K562 (cell line): ENCODE results near the gene POLG. TPM values are rescaled to one million over a fixed set of nuclear protein-coding genes. Genes with fewer than 3 reads are reported as not detected.

Experiments used
- ATAC-seq: fragments of 200-7000 bp; cut with Tn5 transposase; 3 replicates; pipeline ENCODE4 v1.9.1; 2020; ENCODE audit warnings: moderate library complexity
- BruUV-seq: library from RNA; stranded (reverse); fragments of 400-500 nt; replicated peaks from 2 replicates; lab custom pipeline; 2021; lab: Mats Ljungman, UMichigan
- CTCF ChIA-PET: fragments of 300-600 bp; formaldehyde crosslinking; extraction: SDS; loops from one replicate; lab custom pipeline; 2021; ENCODE audit warnings: low intra/inter-chr PET ratio; lab: Yijun Ruan, JAX
- POLR2A ChIA-PET: fragments of 300-600, 350-650 bp; sonication (Branson Sonifier 250); formaldehyde crosslinking; extraction: SDS; loops from one replicate; lab custom pipeline; 2021; ENCODE audit warnings: antibody characterized with exemption, inconsistent platforms; lab: Yijun Ruan, JAX
- DNase-seq, 4 experiments: peaks; one replicate each; pipeline versions ENCODE4 v3.0.0 to v3.0.0-alpha.2; 2011 to 2018; ENCODE audit warnings: low spot score in 3 of 4, mixed read lengths in 3 of 4; ENCODE audit errors: extremely low read depth in 1 of 4
- FAIRE-seq: peaks from 2 replicates; lab custom pipeline; 2011; peaks lifted over from hg19 to GRCh38; lab: Jason Lieb, UNC
- H2AFZ ChIP-seq: 2 replicates; pipeline ENCODE4 v1.6.0; 2011; ENCODE audit warnings: low read depth, low read length, control low read depth, inconsistent platforms
- H3K27ac ChIP-seq: fragments of 200-600 bp; 3 replicates; pipeline ENCODE4 v1.8.0; 2011; ENCODE audit warnings: low read depth, mild to moderate bottlenecking, control low read depth, inconsistent platforms, low read length, moderate library complexity, mixed read lengths; ENCODE audit errors: extremely low read depth
- H3K27me3 ChIP-seq, 2 experiments: fragments of 300-600 bp in 1 of 2; 2 replicates in 1 of 2; 3 replicates in 1 of 2; pipeline versions ENCODE4 v1.6.0 to v1.8.0; 2011; ENCODE audit warnings: inconsistent platforms in 2 of 2, low read length in 2 of 2, mild to moderate bottlenecking in 1 of 2, mixed read lengths in 1 of 2, moderate library complexity in 1 of 2; ENCODE audit not compliant: control insufficient read depth in 2 of 2, insufficient read depth in 2 of 2
- H3K36me3 ChIP-seq: fragments of 300-600 bp; 3 replicates; pipeline ENCODE4 v1.8.0; 2011; ENCODE audit warnings: mild to moderate bottlenecking, low read length, inconsistent platforms; ENCODE audit not compliant: control insufficient read depth, insufficient read depth
- H3K4me1 ChIP-seq, 2 experiments: fragments of 200-600 bp in 1 of 2; replicated peaks in 1 of 2; 2 replicates in 1 of 2; 3 replicates in 1 of 2; pipeline versions ENCODE4 v1.5.1 to v1.8.0; 2011; ENCODE audit warnings: inconsistent platforms in 2 of 2, low read length in 2 of 2, mild to moderate bottlenecking in 1 of 2, mixed read lengths in 1 of 2, moderate library complexity in 1 of 2; ENCODE audit not compliant: control insufficient read depth in 2 of 2, insufficient read depth in 2 of 2
- H3K4me2 ChIP-seq: 2 replicates; pipeline ENCODE4 v1.6.1; 2011; ENCODE audit warnings: low read length, control low read depth, inconsistent platforms, mixed read lengths; ENCODE audit not compliant: insufficient read depth
- H3K4me3 ChIP-seq: fragments of 200-600 bp; sonication (generic), shearing (Covaris generic); 2 replicates; pipeline ENCODE4 v1.5.1; 2016; ENCODE audit warnings: control low read depth, inconsistent platforms
- H3K79me2 ChIP-seq: fragments of 200-600 bp; 3 replicates; pipeline ENCODE4 v1.8.0; 2011; ENCODE audit warnings: low read length, inconsistent platforms; ENCODE audit not compliant: control insufficient read depth, insufficient read depth
- H3K9ac ChIP-seq, 2 experiments: 2 replicates each; pipeline versions ENCODE4 v1.6.0 to v1.6.1; 2011; ENCODE audit warnings: low read depth in 2 of 2, low read length in 2 of 2, control low read depth in 1 of 2, inconsistent platforms in 1 of 2, mild to moderate bottlenecking in 1 of 2, mixed read lengths in 1 of 2; ENCODE audit not compliant: insufficient read depth in 1 of 2
- H3K9me1 ChIP-seq: one replicate; pipeline ENCODE4 v1.6.0; 2011; ENCODE audit warnings: inconsistent platforms, mild to moderate bottlenecking, low read length, moderate library complexity; ENCODE audit not compliant: control insufficient read depth, insufficient read depth
- H3K9me3 ChIP-seq: replicated peaks from 2 replicates; pipeline ENCODE4 v1.5.1; 2011; ENCODE audit warnings: low read depth, low read length, inconsistent platforms; ENCODE audit not compliant: control insufficient read depth, insufficient read depth
- H4K20me1 ChIP-seq: replicated peaks from 2 replicates; pipeline ENCODE4 v1.6.1; 2011; ENCODE audit warnings: low read length, inconsistent platforms, mixed read lengths; ENCODE audit not compliant: control insufficient read depth, insufficient read depth
- BACH1 ChIP-seq: fragments of 200-800 bp; sonication (Bioruptor generic); IDR thresholded peaks from 2 replicates; pipeline ENCODE4 v1.6.1; 2016; ENCODE audit warnings: missing genetic modification characterization, missing compliant biosample characterization
- PCBP1 ChIP-seq: fragments of 200-400 bp; formaldehyde crosslinking; IDR thresholded peaks from 2 replicates; pipeline ENCODE4 v1.6.1; 2018; ENCODE audit warnings: mild to moderate bottlenecking, low read depth, low read length; ENCODE audit not compliant: poor library complexity, severe bottlenecking
- POLR2G ChIP-seq: fragments of 200-400 bp; formaldehyde crosslinking; IDR thresholded peaks from 2 replicates; pipeline ENCODE4 v1.6.1; 2017; ENCODE audit warnings: low read depth, mild to moderate bottlenecking, antibody characterized with exemption, low read length, moderate library complexity
- PRPF4 ChIP-seq: fragments of 200-400 bp; formaldehyde crosslinking; IDR thresholded peaks from one replicate; pipeline ENCODE4 v1.6.1; 2017; ENCODE audit warnings: low read length, low read depth, mild to moderate bottlenecking; ENCODE audit not compliant: insufficient read depth, poor library complexity, severe bottlenecking
- SREBF2 ChIP-seq: sonication (generic); formaldehyde crosslinking; IDR thresholded peaks from 2 replicates; pipeline ENCODE4 v1.4.0; 2020; ENCODE audit warnings: mild to moderate bottlenecking, missing genetic modification reagents
- WGBS: fragments of 100-300 bp; shearing (Covaris generic); methylation state at CpG from one replicate; pipeline ENCODE4 v1.1.6; 2016; ENCODE audit warnings: low coverage, mixed read lengths; ENCODE audit not compliant: insufficient coverage; ENCODE audit errors: missing lambda C conversion rate; 5-methylcytosine and 5-hydroxymethylcytosine counted together
- in situ Hi-C: fragments of 300-500 bp; cut with MboI; formaldehyde crosslinking; loops from 4 replicates; pipeline ENCODE4 v1.15.0; 2018; ENCODE audit warnings: inconsistent platforms, mixed read lengths
- intact Hi-C: fragments of 100-400 bp; cut with micrococcal nuclease; formaldehyde crosslinking; loops from 2 replicates; pipeline ENCODE4 v1.14.2; 2022
- polyA plus RNA-seq, 8 experiments: library from polyadenylated mRNA; depleted of rRNA in 4 of 8; stranded (reverse) in 5 of 8; unstranded in 3 of 8; fragments of >200 nt; fragmentation: Nextera tagmentation in 2 of 8; fragmentation: Illumina TruSeq in 1 of 8; extraction: Ambion mirVana in 2 of 8; extraction: Trizol in 1 of 8; gene quantifications; 2 replicates each; pipeline versions ENCODE4 v1.2.1 to v1.2.3, GENCODE V29; 2011 to 2014; ENCODE audit warnings: inconsistent platforms in 1 of 8, missing spikeins in 1 of 8
- total RNA-seq, 7 experiments: library from RNA; depleted of rRNA in 6 of 7; stranded (reverse); fragments of >200 nt in 6 of 7; fragmentation: Illumina TruSeq in 2 of 7; extraction: Trizol in 2 of 7; gene quantifications; 2 replicates each; pipeline versions ENCODE4 v1.2.1 to v1.2.3, GENCODE V29; 2011 to 2021; ENCODE audit warnings: low replicate concordance in 1 of 7
- TF ChIP-seq, protein P1 (sequence below): sonication (generic); formaldehyde crosslinking; IDR thresholded peaks from 2 replicates; pipeline ENCODE4 v1.8.1; 2023; ENCODE audit warnings: mild to moderate bottlenecking, missing genetic modification reagents
- TF ChIP-seq, protein P2 (sequence below), 2 experiments: fragments of 450-650 bp; formaldehyde crosslinking in 1 of 2; IDR thresholded peaks; 2 replicates each; pipeline versions ENCODE4 v1.4.0 to v1.6.1; 2014 to 2020; ENCODE audit warnings: mild to moderate bottlenecking in 2 of 2, borderline replicate concordance in 1 of 2, low read depth in 1 of 2

Gene POLG
- total and polyA plus RNA-seq, 9 of the 15 experiments (the other 6 are each of a cell fraction or from before 2014, with no cell fraction given), result 15.2 to 83.8 (median 38.6) TPM

GRCh38 chr15:89333011-89333860, 1.4 kb downstream of the POLG start:
- BruUV-seq, result TSS peak; percentile 52
- H3K27ac ChIP-seq, result peak overlapping the region; percentile 85
- in situ Hi-C loops, result no loop called here
- no peak for FAIRE-seq
- WGBS, result 87% methylated on average over 23 of the region's 57 CpGs
- ATAC-seq, result no peak
- H3K4me1 ChIP-seq, result peaks cover 13 to 33% of the 10 kb centered on the region in 2 experiments; a peak in 4 of 5 replicates
- peaks cover 54% of the 10 kb centered on the region for H3K36me3 ChIP-seq
- H3K4me3 ChIP-seq, result peak overlapping the region; percentile 88
- no peaks in the 10 kb centered on the region for H3K9me3 ChIP-seq
- CTCF ChIA-PET, result no interaction called here
- POLR2A ChIA-PET, result interaction anchor here (4.1 kb wide), 1 partner anchor 9 kb away, joined by 25 read pairs; no protein-coding TSS in a partner anchor
- H3K9ac ChIP-seq, result peak overlapping the region; percentile 91 to 94
- H4K20me1 ChIP-seq, result peaks cover 6% of the 10 kb centered on the region
- H3K9me1 ChIP-seq, result no peaks in the 10 kb centered on the region
- H3K27me3 ChIP-seq, result peaks cover 0 to 3% of the 10 kb centered on the region in 2 experiments; a peak in 1 of 5 replicates
- TF ChIP-seq PCBP1 (peak; percentile 19), POLR2G (peak; percentile 57), PRPF4 (peak; percentile 49), BACH1 (no peak), SREBF2 (CRISPR knock-in tag) (no peak)
- TF ChIP-seq, protein P1, sequence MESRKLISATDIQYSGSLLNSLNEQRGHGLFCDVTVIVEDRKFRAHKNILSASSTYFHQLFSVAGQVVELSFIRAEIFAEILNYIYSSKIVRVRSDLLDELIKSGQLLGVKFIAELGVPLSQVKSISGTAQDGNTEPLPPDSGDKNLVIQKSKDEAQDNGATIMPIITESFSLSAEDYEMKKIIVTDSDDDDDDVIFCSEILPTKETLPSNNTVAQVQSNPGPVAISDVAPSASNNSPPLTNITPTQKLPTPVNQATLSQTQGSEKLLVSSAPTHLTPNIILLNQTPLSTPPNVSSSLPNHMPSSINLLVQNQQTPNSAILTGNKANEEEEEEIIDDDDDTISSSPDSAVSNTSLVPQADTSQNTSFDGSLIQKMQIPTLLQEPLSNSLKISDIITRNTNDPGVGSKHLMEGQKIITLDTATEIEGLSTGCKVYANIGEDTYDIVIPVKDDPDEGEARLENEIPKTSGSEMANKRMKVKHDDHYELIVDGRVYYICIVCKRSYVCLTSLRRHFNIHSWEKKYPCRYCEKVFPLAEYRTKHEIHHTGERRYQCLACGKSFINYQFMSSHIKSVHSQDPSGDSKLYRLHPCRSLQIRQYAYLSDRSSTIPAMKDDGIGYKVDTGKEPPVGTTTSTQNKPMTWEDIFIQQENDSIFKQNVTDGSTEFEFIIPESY (CRISPR knock-in tag), result peak; percentile 74
- TF ChIP-seq, protein P2, sequence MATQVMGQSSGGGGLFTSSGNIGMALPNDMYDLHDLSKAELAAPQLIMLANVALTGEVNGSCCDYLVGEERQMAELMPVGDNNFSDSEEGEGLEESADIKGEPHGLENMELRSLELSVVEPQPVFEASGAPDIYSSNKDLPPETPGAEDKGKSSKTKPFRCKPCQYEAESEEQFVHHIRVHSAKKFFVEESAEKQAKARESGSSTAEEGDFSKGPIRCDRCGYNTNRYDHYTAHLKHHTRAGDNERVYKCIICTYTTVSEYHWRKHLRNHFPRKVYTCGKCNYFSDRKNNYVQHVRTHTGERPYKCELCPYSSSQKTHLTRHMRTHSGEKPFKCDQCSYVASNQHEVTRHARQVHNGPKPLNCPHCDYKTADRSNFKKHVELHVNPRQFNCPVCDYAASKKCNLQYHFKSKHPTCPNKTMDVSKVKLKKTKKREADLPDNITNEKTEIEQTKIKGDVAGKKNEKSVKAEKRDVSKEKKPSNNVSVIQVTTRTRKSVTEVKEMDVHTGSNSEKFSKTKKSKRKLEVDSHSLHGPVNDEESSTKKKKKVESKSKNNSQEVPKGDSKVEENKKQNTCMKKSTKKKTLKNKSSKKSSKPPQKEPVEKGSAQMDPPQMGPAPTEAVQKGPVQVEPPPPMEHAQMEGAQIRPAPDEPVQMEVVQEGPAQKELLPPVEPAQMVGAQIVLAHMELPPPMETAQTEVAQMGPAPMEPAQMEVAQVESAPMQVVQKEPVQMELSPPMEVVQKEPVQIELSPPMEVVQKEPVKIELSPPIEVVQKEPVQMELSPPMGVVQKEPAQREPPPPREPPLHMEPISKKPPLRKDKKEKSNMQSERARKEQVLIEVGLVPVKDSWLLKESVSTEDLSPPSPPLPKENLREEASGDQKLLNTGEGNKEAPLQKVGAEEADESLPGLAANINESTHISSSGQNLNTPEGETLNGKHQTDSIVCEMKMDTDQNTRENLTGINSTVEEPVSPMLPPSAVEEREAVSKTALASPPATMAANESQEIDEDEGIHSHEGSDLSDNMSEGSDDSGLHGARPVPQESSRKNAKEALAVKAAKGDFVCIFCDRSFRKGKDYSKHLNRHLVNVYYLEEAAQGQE (IDR thresholded peaks at IDR 0.05; ENCODE audit: borderline replicate concordance), result no peak
- TF ChIP-seq, protein P2 (CRISPR knock-in tag; IDR thresholded peaks at IDR 0.05; ENCODE audit: low read depth), result no peak
- no peak overlapping the region for H2AFZ ChIP-seq
- H3K79me2 ChIP-seq, result peaks cover 44% of the 10 kb centered on the region
- DNase-seq, result no peak
- peak overlapping the region; percentile 92 for H3K4me2 ChIP-seq
- intact Hi-C loops, result no loop called here
